Osteocyte (in vitro differentiated cells): ENCODE data around the gene PANX3. TPM values are rescaled to one million over a fixed set of nuclear protein-coding genes. Genes with fewer than 3 reads are reported as not detected.

Experiments used
- DNase-seq: peaks from one replicate; pipeline ENCODE4 v3.0.0; 2021; ENCODE audit warnings: mixed read lengths; ENCODE audit not compliant: unreplicated experiment; ENCODE audit errors: extremely low spot score
- H3K27ac Mint-ChIP-seq: one replicate; pipeline ENCODE4 v1.8.0; 2021; ENCODE audit warnings: mild to moderate bottlenecking, mixed read lengths; ENCODE audit not compliant: unreplicated experiment
- H3K27me3 Mint-ChIP-seq: one replicate; pipeline ENCODE4 v1.8.0; 2021; ENCODE audit warnings: mixed read lengths; ENCODE audit not compliant: unreplicated experiment
- H3K36me3 Mint-ChIP-seq: one replicate; pipeline ENCODE4 v1.8.0; 2021; ENCODE audit warnings: mixed read lengths; ENCODE audit not compliant: unreplicated experiment
- H3K4me1 Mint-ChIP-seq: one replicate; pipeline ENCODE4 v1.8.0; 2021; ENCODE audit warnings: mixed read lengths; ENCODE audit not compliant: unreplicated experiment
- H3K4me3 Mint-ChIP-seq: one replicate; pipeline ENCODE4 v1.8.0; 2021; ENCODE audit warnings: mild to moderate bottlenecking, moderate library complexity, mixed read lengths; ENCODE audit not compliant: unreplicated experiment
- H3K9me3 Mint-ChIP-seq: one replicate; pipeline ENCODE4 v1.8.0; 2021; ENCODE audit warnings: mixed read lengths; ENCODE audit not compliant: unreplicated experiment
- total RNA-seq: library from RNA; stranded (reverse); gene quantifications from 2 replicates; pipeline ENCODE4 v1.2.1, GENCODE V29; 2021
- TF ChIP-seq, protein P1 (sequence below): fragments of 200-600 bp; sonication (generic); IDR thresholded peaks from 2 replicates; pipeline ENCODE4 v1.5.0; 2021; ENCODE audit warnings: antibody characterized with exemption, mild to moderate bottlenecking, moderate library complexity

The PANX3 gene
- total RNA-seq, 1 donor from 2014 or later, result not detected

DNA sequence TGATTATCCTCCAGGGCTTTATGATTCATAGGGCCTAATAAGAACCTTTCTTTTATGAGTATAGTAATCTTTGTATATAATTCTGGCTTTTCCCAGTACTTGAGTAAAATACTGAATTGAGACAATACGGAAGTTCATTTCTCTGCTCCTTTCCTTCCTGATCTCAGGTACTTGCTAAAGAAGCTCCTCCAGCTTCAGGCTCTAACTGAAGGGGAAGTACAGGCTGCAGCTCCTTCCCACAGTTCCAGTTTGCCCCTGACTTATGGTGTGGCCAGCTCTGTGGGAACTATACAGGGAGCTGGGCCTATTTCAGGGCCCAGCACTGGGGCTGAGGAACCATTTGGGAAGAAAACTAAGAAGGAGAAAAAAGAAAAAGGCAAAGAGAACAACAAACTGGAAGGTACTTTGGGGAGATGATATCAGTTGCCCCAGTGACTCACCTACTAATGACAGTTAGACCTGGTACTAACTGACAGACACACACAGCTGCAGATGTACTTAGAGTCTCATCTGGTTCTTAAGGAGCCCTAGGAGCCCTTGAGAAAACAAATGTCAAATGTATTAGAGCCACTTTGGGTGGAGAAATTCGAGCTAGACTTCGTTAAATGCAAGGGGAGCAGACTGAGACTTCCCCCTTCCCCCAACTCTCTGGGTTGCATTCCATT, 14.4 kb downstream of the PANX3 start:
- H3K36me3 Mint-ChIP-seq, result peaks cover 22% of the 10 kb centered on the region
- H3K9me3 Mint-ChIP-seq, result no peaks in the 10 kb centered on the region
- no peak overlapping the region for H3K4me3 Mint-ChIP-seq
- peaks cover 17% of the 10 kb centered on the region for H3K4me1 Mint-ChIP-seq
- H3K27me3 Mint-ChIP-seq, result peaks cover 6% of the 10 kb centered on the region
- TF ChIP-seq, protein P1, sequence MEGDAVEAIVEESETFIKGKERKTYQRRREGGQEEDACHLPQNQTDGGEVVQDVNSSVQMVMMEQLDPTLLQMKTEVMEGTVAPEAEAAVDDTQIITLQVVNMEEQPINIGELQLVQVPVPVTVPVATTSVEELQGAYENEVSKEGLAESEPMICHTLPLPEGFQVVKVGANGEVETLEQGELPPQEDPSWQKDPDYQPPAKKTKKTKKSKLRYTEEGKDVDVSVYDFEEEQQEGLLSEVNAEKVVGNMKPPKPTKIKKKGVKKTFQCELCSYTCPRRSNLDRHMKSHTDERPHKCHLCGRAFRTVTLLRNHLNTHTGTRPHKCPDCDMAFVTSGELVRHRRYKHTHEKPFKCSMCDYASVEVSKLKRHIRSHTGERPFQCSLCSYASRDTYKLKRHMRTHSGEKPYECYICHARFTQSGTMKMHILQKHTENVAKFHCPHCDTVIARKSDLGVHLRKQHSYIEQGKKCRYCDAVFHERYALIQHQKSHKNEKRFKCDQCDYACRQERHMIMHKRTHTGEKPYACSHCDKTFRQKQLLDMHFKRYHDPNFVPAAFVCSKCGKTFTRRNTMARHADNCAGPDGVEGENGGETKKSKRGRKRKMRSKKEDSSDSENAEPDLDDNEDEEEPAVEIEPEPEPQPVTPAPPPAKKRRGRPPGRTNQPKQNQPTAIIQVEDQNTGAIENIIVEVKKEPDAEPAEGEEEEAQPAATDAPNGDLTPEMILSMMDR, result no peak
- no peak overlapping the region for H3K27ac Mint-ChIP-seq
- no peak for DNase-seq

DNA sequence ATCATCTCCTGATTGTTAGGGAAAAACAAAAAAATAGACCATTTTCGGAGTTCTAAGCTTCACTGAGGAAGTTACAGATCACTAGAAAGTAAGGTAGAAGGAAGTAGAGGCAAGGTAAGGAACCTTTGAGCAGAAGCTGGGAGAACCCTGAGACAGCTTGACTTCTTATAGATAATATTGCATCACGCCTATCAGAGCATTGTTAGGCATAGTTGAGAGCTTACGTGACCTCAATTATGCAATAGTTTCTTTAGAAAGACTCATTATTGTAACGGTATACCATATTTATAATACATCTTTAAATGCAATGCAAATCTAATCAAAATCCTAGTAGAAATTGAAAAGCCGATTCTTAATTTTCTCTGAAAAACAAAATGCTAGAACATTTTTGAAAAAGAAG, 16.3 kb downstream of the PANX3 start:
- DNase-seq, result no peak
- no peaks in the 10 kb centered on the region for H3K27me3 Mint-ChIP-seq
- no peak overlapping the region for H3K4me3 Mint-ChIP-seq
- TF ChIP-seq, protein P1, result no peak
- no peaks in the 10 kb centered on the region for H3K9me3 Mint-ChIP-seq
- peaks cover 36% of the 10 kb centered on the region for H3K36me3 Mint-ChIP-seq
- peaks cover 11% of the 10 kb centered on the region for H3K4me1 Mint-ChIP-seq
- H3K27ac Mint-ChIP-seq, result no peak overlapping the region

DNA sequence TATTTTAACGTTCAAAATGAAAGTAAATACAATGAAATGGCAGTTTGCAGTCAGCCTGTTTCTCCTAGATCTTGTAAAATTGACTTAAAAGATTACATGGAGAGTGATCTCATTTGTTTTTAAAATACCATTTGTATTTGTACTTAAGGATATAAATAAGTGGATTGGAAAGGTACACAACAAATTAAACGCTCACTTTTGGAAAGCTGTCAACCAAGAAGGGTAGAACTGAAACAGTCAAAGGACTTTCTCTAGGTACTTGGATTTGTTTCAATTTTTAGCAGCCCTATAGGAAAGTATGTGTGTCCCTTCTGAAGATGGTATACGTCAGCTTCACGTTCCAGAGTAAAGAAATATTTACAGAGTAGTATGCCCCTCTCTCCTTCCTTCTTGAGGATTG, 18.7 kb downstream of the PANX3 start:
- H3K9me3 Mint-ChIP-seq, result no peaks in the 10 kb centered on the region
- H3K4me1 Mint-ChIP-seq, result no peaks in the 10 kb centered on the region
- peaks cover 51% of the 10 kb centered on the region for H3K36me3 Mint-ChIP-seq
- H3K27me3 Mint-ChIP-seq, result no peaks in the 10 kb centered on the region
- no peak for DNase-seq
- no peak overlapping the region for H3K4me3 Mint-ChIP-seq
- no peak overlapping the region for H3K27ac Mint-ChIP-seq
- TF ChIP-seq, protein P1, result no peak

DNA sequence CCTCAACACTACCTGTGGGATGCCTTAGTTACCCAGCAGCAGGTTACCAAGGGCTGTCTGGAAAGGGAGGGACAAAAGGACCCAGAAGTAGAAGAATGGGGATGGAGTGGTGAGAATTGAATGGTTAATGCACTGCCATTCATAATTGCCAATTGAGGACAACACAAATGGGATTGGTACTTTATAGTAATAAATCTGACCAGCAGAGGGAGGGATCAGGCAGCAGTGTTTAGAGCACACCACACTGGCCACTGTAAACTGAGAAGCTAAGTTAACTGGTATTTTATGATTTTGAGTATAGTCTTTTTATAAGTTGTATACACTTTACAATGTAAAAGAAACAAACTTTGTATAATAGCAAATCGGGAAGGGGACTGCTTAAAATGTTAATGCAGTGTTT, 22.1 kb downstream of the PANX3 start:
- no peak overlapping the region for H3K27ac Mint-ChIP-seq
- H3K36me3 Mint-ChIP-seq, result peaks cover 55% of the 10 kb centered on the region
- H3K4me3 Mint-ChIP-seq, result no peak overlapping the region
- no peak for DNase-seq
- no peaks in the 10 kb centered on the region for H3K9me3 Mint-ChIP-seq
- TF ChIP-seq, protein P1, result peak; percentile 43
- H3K27me3 Mint-ChIP-seq, result no peaks in the 10 kb centered on the region
- H3K4me1 Mint-ChIP-seq, result no peaks in the 10 kb centered on the region

DNA sequence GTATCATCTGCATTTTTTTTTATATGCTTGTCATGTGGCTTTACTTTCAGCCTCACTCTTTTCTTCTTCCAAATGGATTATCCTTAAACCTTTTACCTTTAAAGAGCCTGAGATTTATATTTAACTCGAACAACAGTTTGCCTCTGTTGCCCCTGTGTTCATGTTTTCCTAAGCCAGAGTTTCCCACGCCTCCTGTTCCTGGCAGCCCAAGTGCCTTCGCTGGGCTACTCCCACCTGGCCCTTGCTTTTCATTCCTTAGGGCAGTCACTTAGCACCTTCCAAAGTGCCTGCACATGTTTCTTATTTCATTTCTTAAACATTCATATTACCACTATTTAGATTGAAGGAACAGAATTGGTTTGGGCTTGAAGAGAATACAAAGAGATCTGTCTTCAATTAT, 24.7 kb downstream of the PANX3 start:
- Mint-ChIP-seq H3K27ac (no peak overlapping the region), H3K9me3 (no peaks in the 10 kb centered on the region), H3K36me3 (peaks cover 40% of the 10 kb centered on the region), H3K4me1 (no peaks in the 10 kb centered on the region), H3K4me3 (no peak overlapping the region), H3K27me3 (no peaks in the 10 kb centered on the region)
- TF ChIP-seq, protein P1, result no peak
- no peak for DNase-seq
